H1 (cell line): ENCODE data around the gene SGSH.

Experiments
- BACH1 ChIP-seq: IDR thresholded peaks from 2 replicates; pipeline ENCODE4 v1.6.1; 2012; ENCODE audit warnings: low read length, improper control_type of control experiment
- BCL11A ChIP-seq, 2 experiments: IDR thresholded peaks; one replicate each; pipeline ENCODE4 v1.6.1; 2011; ENCODE audit warnings: low read depth in 2 of 2, low read length in 2 of 2, mild to moderate bottlenecking in 2 of 2
- EGR1 ChIP-seq: IDR thresholded peaks from 2 replicates; pipeline ENCODE4 v1.6.1; 2011; ENCODE audit warnings: low read depth, low read length, borderline replicate concordance
- EP300 ChIP-seq, 2 experiments: IDR thresholded peaks; 1 replicate in 1 of 2; 2 replicates in 1 of 2; pipeline ENCODE4 v1.6.1; 2011 to 2012; ENCODE audit warnings: low read depth in 2 of 2, low read length in 2 of 2, mild to moderate bottlenecking in 2 of 2, borderline replicate concordance in 1 of 2, inconsistent platforms in 1 of 2, moderate library complexity in 1 of 2
- EZH2 ChIP-seq: fragments of 200-600 bp; sonication (generic); IDR thresholded peaks from 2 replicates; pipeline ENCODE4 v1.7.1; 2012; ENCODE audit warnings: low read depth, mild to moderate bottlenecking, moderate library complexity, low read length, inconsistent platforms; ENCODE audit not compliant: severe bottlenecking
- JUND ChIP-seq: IDR thresholded peaks from 2 replicates; pipeline ENCODE4 v1.6.1; 2011; ENCODE audit warnings: mild to moderate bottlenecking, improper control_type of control experiment, low read length
- KDM1A ChIP-seq: fragments of 200-600, 300-600 bp; sonication (generic); IDR thresholded peaks from 2 replicates; pipeline ENCODE4 v1.7.1; 2016; ENCODE audit warnings: mild to moderate bottlenecking, low read length, borderline replicate concordance
- POLR2A ChIP-seq, 2 experiments: IDR thresholded peaks; 1 replicate in 1 of 2; 2 replicates in 1 of 2; pipeline ENCODE4 v1.6.1; 2011; ENCODE audit warnings: low read depth in 2 of 2, low read length in 2 of 2, mild to moderate bottlenecking in 2 of 2; ENCODE audit errors: control extremely low read depth in 1 of 2
- POLR2AphosphoS5 ChIP-seq: IDR thresholded peaks from 2 replicates; pipeline ENCODE4 v1.6.1; 2011; ENCODE audit warnings: low read depth, low read length
- POU5F1 ChIP-seq: IDR thresholded peaks from 2 replicates; pipeline ENCODE4 v1.6.1; 2011; ENCODE audit warnings: low read depth, mild to moderate bottlenecking, low read length, moderate library complexity
- TF ChIP-seq, protein P1 (sequence below), 3 experiments: IDR thresholded peaks; 1 replicate in 2 of 3; 2 replicates in 1 of 3; pipeline versions ENCODE4 v1.5.1 to v1.6.1; 2011; ENCODE audit warnings: low read length in 3 of 3, mild to moderate bottlenecking in 3 of 3, inconsistent platforms in 2 of 3, low read depth in 1 of 3, moderate library complexity in 1 of 3; ENCODE audit not compliant: insufficient read depth in 1 of 3; ENCODE audit errors: control extremely low read depth in 1 of 3
- TF ChIP-seq, protein P2 (sequence below): IDR thresholded peaks from 2 replicates; pipeline ENCODE4 v1.6.1; 2012; ENCODE audit warnings: inconsistent platforms
- TF ChIP-seq, protein P3 (sequence below): IDR thresholded peaks from 2 replicates; pipeline ENCODE4 v1.6.1; 2011; ENCODE audit warnings: low read length, improper control_type of control experiment

DNA sequence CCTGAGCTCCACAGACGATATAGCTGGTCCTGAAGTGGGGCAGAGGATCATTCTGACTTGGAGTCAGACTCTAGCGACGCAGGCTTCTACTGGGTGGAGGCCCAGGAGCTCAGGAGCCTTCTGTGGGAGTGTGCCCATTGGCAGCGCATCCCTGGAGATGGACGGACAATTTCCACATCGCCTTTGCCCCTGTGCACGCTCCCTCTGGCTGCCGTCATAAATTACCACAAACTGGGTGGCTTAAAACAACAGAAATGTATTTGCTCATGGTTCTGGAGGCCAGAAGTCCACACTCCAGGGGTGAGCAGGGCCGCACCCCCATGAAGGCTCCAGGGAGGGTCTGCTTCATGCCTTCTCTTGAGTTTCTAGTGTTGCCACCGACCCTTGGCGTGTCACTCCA, 43.4 kb downstream of the SGSH start:
- no peak for TF ChIP-seq POLR2A (IDR thresholded peaks at IDR 0.05; ENCODE audit: control extremely low read depth in 1 of 2, low read depth in 2 of 2, low read length in 2 of 2)
- TF ChIP-seq, protein P1, sequence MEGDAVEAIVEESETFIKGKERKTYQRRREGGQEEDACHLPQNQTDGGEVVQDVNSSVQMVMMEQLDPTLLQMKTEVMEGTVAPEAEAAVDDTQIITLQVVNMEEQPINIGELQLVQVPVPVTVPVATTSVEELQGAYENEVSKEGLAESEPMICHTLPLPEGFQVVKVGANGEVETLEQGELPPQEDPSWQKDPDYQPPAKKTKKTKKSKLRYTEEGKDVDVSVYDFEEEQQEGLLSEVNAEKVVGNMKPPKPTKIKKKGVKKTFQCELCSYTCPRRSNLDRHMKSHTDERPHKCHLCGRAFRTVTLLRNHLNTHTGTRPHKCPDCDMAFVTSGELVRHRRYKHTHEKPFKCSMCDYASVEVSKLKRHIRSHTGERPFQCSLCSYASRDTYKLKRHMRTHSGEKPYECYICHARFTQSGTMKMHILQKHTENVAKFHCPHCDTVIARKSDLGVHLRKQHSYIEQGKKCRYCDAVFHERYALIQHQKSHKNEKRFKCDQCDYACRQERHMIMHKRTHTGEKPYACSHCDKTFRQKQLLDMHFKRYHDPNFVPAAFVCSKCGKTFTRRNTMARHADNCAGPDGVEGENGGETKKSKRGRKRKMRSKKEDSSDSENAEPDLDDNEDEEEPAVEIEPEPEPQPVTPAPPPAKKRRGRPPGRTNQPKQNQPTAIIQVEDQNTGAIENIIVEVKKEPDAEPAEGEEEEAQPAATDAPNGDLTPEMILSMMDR (IDR thresholded peaks at IDR 0.05; ENCODE audit: control extremely low read depth in 1 of 3, insufficient read depth in 1 of 3, low read depth in 1 of 3, low read length in 3 of 3), result no peak
- no peak for TF ChIP-seq EZH2
- no peak for TF ChIP-seq JUND
- TF ChIP-seq EP300 (IDR thresholded peaks at IDR 0.05; ENCODE audit: borderline replicate concordance in 1 of 2, low read depth in 2 of 2, low read length in 2 of 2), result no peak
- TF ChIP-seq, protein P2, sequence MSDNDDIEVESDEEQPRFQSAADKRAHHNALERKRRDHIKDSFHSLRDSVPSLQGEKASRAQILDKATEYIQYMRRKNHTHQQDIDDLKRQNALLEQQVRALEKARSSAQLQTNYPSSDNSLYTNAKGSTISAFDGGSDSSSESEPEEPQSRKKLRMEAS, result no peak
- TF ChIP-seq BACH1, result no peak
- TF ChIP-seq POU5F1, result no peak
- TF ChIP-seq EGR1, result no peak
- TF ChIP-seq BCL11A (IDR thresholded peaks at IDR 0.05; ENCODE audit: low read depth in 2 of 2, low read length in 2 of 2), result no peak
- no peak for TF ChIP-seq KDM1A
- TF ChIP-seq POLR2AphosphoS5, result no peak
- TF ChIP-seq, protein P3, sequence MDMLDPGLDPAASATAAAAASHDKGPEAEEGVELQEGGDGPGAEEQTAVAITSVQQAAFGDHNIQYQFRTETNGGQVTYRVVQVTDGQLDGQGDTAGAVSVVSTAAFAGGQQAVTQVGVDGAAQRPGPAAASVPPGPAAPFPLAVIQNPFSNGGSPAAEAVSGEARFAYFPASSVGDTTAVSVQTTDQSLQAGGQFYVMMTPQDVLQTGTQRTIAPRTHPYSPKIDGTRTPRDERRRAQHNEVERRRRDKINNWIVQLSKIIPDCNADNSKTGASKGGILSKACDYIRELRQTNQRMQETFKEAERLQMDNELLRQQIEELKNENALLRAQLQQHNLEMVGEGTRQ, result no peak
